ENCODE data around the gene SYNE1.

GRCh38 chr6:152685819-152686218, 48.7 kb upstream of the SYNE1 start:
- TF ChIP-seq USF2 (IDR thresholded peaks at IDR 0.05) = no peak
- no peak for TF ChIP-seq RAD21 (conservative IDR thresholded peaks at IDR 0.05 in 1 of 2, IDR thresholded peaks at IDR 0.05 in 1 of 2)

All from A549 (cell line).